ENCODE data around the gene ZNF43.
A peak's percentile ranks its signal among the peaks of the same experiment; 100 is the strongest.
"Not testable (repeated sequence)": the region's sequence is repeated elsewhere in the genome, so short reads cannot be mapped to it uniquely, and the experiment has no call there.

ZNF43 gene

GRCh38 chr19:21835810-21836444 is at the start of gene ZNF43:
TSS of gene ZNF43 (minus strand) at chr19:21836182. CDS start at chr19:21836038, 144 bp downstream.
- peak; percentile 91 for DNase-seq (ENCODE audit: low read depth in 2 of 2)

- DNase-seq (ENCODE audit: low read depth in 2 of 2) = not testable (repeated sequence)
These were observed 49.5 kb upstream of the ZNF43 start for GRCh38 chr19:21885516-21885915.

GRCh38 chr19:21884786-21885185 is 48.8 kb upstream of the ZNF43 start:
- DNase-seq (ENCODE audit: low read depth in 2 of 2) = not testable (repeated sequence)

GRCh38 chr19:21883516-21883915 is 47.5 kb upstream of the ZNF43 start:
- no peak for DNase-seq (ENCODE audit: low read depth in 2 of 2)

GRCh38 chr19:21880761-21881160 is 44.8 kb upstream of the ZNF43 start:
- not testable (repeated sequence) for DNase-seq (ENCODE audit: low read depth in 2 of 2)

- DNase-seq (ENCODE audit: low read depth in 2 of 2) = no peak
These were observed 42.7 kb upstream of the ZNF43 start for GRCh38 chr19:21878646-21879045.

- DNase-seq (ENCODE audit: low read depth in 2 of 2) = no peak
These were observed 42.0 kb upstream of the ZNF43 start for GRCh38 chr19:21877976-21878375.

GRCh38 chr19:21876608-21877007 is 40.6 kb upstream of the ZNF43 start:
- DNase-seq (ENCODE audit: low read depth in 2 of 2) = not testable (repeated sequence)

GRCh38 chr19:21856773-21857514 is 21.0 kb upstream of the ZNF43 start:
- no peak for DNase-seq (ENCODE audit: low read depth in 2 of 2)

GRCh38 chr19:21851596-21852345 is 15.8 kb upstream of the ZNF43 start:
- DNase-seq (ENCODE audit: low read depth in 2 of 2) = peak; percentile 85 to 87

- DNase-seq (ENCODE audit: low read depth in 2 of 2) = no peak
These were observed 14.8 kb upstream of the ZNF43 start for GRCh38 chr19:21850656-21851255.

- no peak for DNase-seq (ENCODE audit: low read depth in 2 of 2)
These were observed 12.7 kb upstream of the ZNF43 start for GRCh38 chr19:21848706-21849105.

GRCh38 chr19:21843081-21843480 is 7.1 kb upstream of the ZNF43 start:
- DNase-seq (ENCODE audit: low read depth in 2 of 2) = no peak

GRCh38 chr19:21841488-21842097 is 5.6 kb upstream of the ZNF43 start:
- no peak for DNase-seq (ENCODE audit: low read depth in 2 of 2)

GRCh38 chr19:21841081-21841480 is 5.1 kb upstream of the ZNF43 start:
- no peak for DNase-seq (ENCODE audit: low read depth in 2 of 2)

- DNase-seq (ENCODE audit: low read depth in 2 of 2) = no peak
These were observed 4.0 kb upstream of the ZNF43 start for GRCh38 chr19:21839976-21840375.

GRCh38 chr19:21838646-21839045 is 2.7 kb upstream of the ZNF43 start:
- DNase-seq (ENCODE audit: low read depth in 2 of 2) = no peak

- no peak for DNase-seq (ENCODE audit: low read depth in 2 of 2)
These were observed 563 bp downstream of the ZNF43 start for GRCh38 chr19:21835429-21835809.

GRCh38 chr19:21833733-21834132 is 2.2 kb downstream of the ZNF43 start:
- DNase-seq (ENCODE audit: low read depth in 2 of 2) = no peak

- DNase-seq (ENCODE audit: low read depth in 2 of 2) = no peak
These were observed 11.3 kb downstream of the ZNF43 start for GRCh38 chr19:21824679-21825078.

- no peak for DNase-seq (ENCODE audit: low read depth in 2 of 2)
These were observed 12.8 kb downstream of the ZNF43 start for GRCh38 chr19:21823224-21823623.

- no peak for DNase-seq (ENCODE audit: low read depth in 2 of 2)
These were observed 23.5 kb downstream of the ZNF43 start for GRCh38 chr19:21812448-21812847.

Measured in stimulated activated CD4-positive, alpha-beta T cell treated with anti-CD3 and anti-CD28 coated beads, Interleukin-15, amount 100 ng/mL, for 48 hours (primary cell).